HL-60 (cell line): Measurements from ENCODE around the gene SH3GL3.

ENCODE experiments used
- POLR2AphosphoS5 ChIP-seq: IDR thresholded peaks from 2 replicates; pipeline ENCODE4 v1.6.1; 2012; ENCODE audit warnings: low read depth
- SPI1 ChIP-seq: IDR thresholded peaks from 2 replicates; pipeline ENCODE4 v1.6.1; 2012; ENCODE audit warnings: low read depth, mild to moderate bottlenecking, borderline replicate concordance
- TF ChIP-seq, protein P1 (sequence below): IDR thresholded peaks from one replicate; pipeline ENCODE4 v1.5.1; 2011; ENCODE audit warnings: low read length, control low read depth, inconsistent platforms; ENCODE audit not compliant: insufficient read depth

DNA sequence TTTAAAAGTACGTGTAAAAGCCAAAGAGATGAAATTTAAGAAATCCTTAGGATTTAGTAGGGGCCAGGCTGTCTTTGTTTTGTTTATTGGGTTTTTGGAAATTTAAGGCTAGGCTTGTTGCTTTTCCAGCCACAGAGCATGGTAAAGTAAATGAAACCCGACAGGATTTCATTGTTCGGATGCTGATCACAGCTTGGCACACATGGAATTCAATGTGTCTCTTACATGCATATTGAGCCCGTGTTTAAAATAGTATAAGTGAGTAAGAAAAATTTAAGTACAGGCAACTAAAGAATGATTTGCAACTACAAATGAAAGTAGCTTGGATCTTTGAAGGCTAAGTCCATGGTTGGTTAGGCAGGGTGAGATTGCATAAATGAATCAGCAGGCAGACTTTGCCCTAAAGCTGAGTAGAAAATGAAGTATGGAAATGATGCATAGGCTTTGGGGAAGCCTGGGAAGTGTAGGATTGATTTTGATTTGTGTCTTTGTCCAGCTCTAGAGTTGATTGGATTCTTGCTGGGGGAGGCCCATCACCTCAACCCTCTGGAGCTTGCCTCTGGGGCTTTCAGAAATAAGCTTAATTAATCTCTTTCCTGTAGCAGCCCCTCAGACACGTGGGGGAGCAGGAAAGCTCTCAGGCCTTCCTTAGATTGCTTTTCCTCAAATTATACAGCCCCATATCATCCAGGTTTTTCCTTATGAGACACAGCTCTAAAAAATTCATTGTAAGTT, 138.6 kb downstream of the SH3GL3 start:
- TF ChIP-seq, protein P1, sequence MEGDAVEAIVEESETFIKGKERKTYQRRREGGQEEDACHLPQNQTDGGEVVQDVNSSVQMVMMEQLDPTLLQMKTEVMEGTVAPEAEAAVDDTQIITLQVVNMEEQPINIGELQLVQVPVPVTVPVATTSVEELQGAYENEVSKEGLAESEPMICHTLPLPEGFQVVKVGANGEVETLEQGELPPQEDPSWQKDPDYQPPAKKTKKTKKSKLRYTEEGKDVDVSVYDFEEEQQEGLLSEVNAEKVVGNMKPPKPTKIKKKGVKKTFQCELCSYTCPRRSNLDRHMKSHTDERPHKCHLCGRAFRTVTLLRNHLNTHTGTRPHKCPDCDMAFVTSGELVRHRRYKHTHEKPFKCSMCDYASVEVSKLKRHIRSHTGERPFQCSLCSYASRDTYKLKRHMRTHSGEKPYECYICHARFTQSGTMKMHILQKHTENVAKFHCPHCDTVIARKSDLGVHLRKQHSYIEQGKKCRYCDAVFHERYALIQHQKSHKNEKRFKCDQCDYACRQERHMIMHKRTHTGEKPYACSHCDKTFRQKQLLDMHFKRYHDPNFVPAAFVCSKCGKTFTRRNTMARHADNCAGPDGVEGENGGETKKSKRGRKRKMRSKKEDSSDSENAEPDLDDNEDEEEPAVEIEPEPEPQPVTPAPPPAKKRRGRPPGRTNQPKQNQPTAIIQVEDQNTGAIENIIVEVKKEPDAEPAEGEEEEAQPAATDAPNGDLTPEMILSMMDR = no peak
- TF ChIP-seq POLR2AphosphoS5 = no peak
- TF ChIP-seq SPI1 = no peak
